Chondrocyte (in vitro differentiated cells): Measurements from ENCODE around the gene ZBED1. TPM values are rescaled to one million over a fixed set of nuclear protein-coding genes. Genes with fewer than 3 reads are reported as not detected.
"Not testable (repeated sequence)": the region's sequence is repeated elsewhere in the genome, so short reads cannot be mapped to it uniquely, and the experiment has no call there.

ENCODE experiments used
- DNase-seq: peaks from one replicate; pipeline ENCODE4 v3.0.0; 2021; ENCODE audit warnings: mixed read lengths, low spot score
- H3K27ac Mint-ChIP-seq: one replicate; pipeline ENCODE4 v1.8.0; 2021; ENCODE audit warnings: mild to moderate bottlenecking, moderate library complexity, mixed read lengths; ENCODE audit not compliant: unreplicated experiment
- H3K27me3 Mint-ChIP-seq: 2 replicates; pipeline ENCODE4 v1.8.0; 2021; ENCODE audit warnings: low read depth, mixed read lengths
- H3K36me3 Mint-ChIP-seq: 2 replicates; pipeline ENCODE4 v1.8.0; 2021; ENCODE audit warnings: low read depth, mixed read lengths
- H3K4me1 Mint-ChIP-seq: 2 replicates; pipeline ENCODE4 v1.8.0; 2021; ENCODE audit warnings: low read depth, mild to moderate bottlenecking, mixed read lengths
- H3K4me3 Mint-ChIP-seq: one replicate; pipeline ENCODE4 v1.8.0; 2021; ENCODE audit warnings: mild to moderate bottlenecking, moderate library complexity, mixed read lengths; ENCODE audit not compliant: unreplicated experiment
- H3K9me3 Mint-ChIP-seq: 2 replicates; pipeline ENCODE4 v1.8.0; 2021; ENCODE audit warnings: low read depth, mixed read lengths
- CTCF ChIP-seq: fragments of 200-600 bp; sonication (generic); IDR thresholded peaks from 2 replicates; pipeline ENCODE4 v1.5.0; 2021; ENCODE audit warnings: antibody characterized with exemption, mild to moderate bottlenecking, moderate library complexity
- total RNA-seq: library from RNA; stranded (reverse); gene quantifications from 3 replicates; pipeline ENCODE4 v1.2.1, GENCODE V29; 2021

Gene ZBED1
- total RNA-seq, 1 donor from 2014 or later: 40.1 TPM

- Mint-ChIP-seq H3K9me3 (no peaks in the 10 kb centered on the region), H3K4me1 (no peaks in the 10 kb centered on the region), H3K27ac (no peak overlapping the region), H3K36me3 (peaks cover 2% of the 10 kb centered on the region), H3K27me3 (peaks cover 15% of the 10 kb centered on the region), H3K4me3 (no peak overlapping the region)
- no peak for DNase-seq
- TF ChIP-seq CTCF: no peak
Measured at GRCh38 chrX:2526390-2526789, 25.6 kb upstream of the ZBED1 start.

GRCh38 chrX:2523911-2524310 is 23.1 kb upstream of the ZBED1 start:
- Mint-ChIP-seq H3K27ac (no peak overlapping the region), H3K4me1 (no peaks in the 10 kb centered on the region), H3K27me3 (peaks cover 15% of the 10 kb centered on the region), H3K9me3 (no peaks in the 10 kb centered on the region), H3K4me3 (no peak overlapping the region), H3K36me3 (peaks cover 2% of the 10 kb centered on the region)
- DNase-seq: no peak
- TF ChIP-seq CTCF: no peak

GRCh38 chrX:2521927-2522386 is 21.2 kb upstream of the ZBED1 start:
- H3K9me3 Mint-ChIP-seq: no peaks in the 10 kb centered on the region
- no peak overlapping the region for H3K27ac Mint-ChIP-seq
- no peak for TF ChIP-seq CTCF
- H3K4me1 Mint-ChIP-seq: no peaks in the 10 kb centered on the region
- peaks cover 18% of the 10 kb centered on the region for H3K27me3 Mint-ChIP-seq
- no peak for DNase-seq
- no peak overlapping the region for H3K4me3 Mint-ChIP-seq
- peaks cover 2% of the 10 kb centered on the region for H3K36me3 Mint-ChIP-seq

GRCh38 chrX:2521092-2521926 is 20.5 kb upstream of the ZBED1 start:
- no peaks in the 10 kb centered on the region for H3K4me1 Mint-ChIP-seq
- H3K36me3 Mint-ChIP-seq: no peaks in the 10 kb centered on the region
- H3K27me3 Mint-ChIP-seq: peaks cover 14% of the 10 kb centered on the region
- no peak for DNase-seq
- no peak overlapping the region for H3K4me3 Mint-ChIP-seq
- no peaks in the 10 kb centered on the region for H3K9me3 Mint-ChIP-seq
- no peak for TF ChIP-seq CTCF
- H3K27ac Mint-ChIP-seq: no peak overlapping the region

- Mint-ChIP-seq H3K36me3 (no peaks in the 10 kb centered on the region), H3K4me3 (no peak overlapping the region), H3K27me3 (peaks cover 17% of the 10 kb centered on the region), H3K27ac (no peak overlapping the region), H3K9me3 (no peaks in the 10 kb centered on the region), H3K4me1 (no peaks in the 10 kb centered on the region)
- TF ChIP-seq CTCF: no peak
- no peak for DNase-seq
Measured at GRCh38 chrX:2520539-2520938, 19.8 kb upstream of the ZBED1 start.

GRCh38 chrX:2519638-2520037 is 18.9 kb upstream of the ZBED1 start:
- H3K27ac Mint-ChIP-seq, H3K4me3 Mint-ChIP-seq, H3K4me1 Mint-ChIP-seq, H3K9me3 Mint-ChIP-seq, H3K36me3 Mint-ChIP-seq, DNase-seq: not testable (repeated sequence)
- peaks cover 17% of the 10 kb centered on the region for H3K27me3 Mint-ChIP-seq
